K562 (cell line): Measurements from ENCODE around the gene HDAC2. TPM values are rescaled to one million over a fixed set of nuclear protein-coding genes. Genes with fewer than 3 reads are reported as not detected.

Experiments used
- CREM ChIP-seq: IDR thresholded peaks from 2 replicates; pipeline ENCODE4 v1.6.1; 2014; ENCODE audit warnings: antibody characterized with exemption, low read depth
- CTCF ChIP-seq, 3 experiments: IDR thresholded peaks in 2 of 3; conservative IDR thresholded peaks in 1 of 3; 2 replicates each; pipeline ENCODE4 v1.5.1; 2011 to 2012; ENCODE audit warnings: low read length in 3 of 3, mild to moderate bottlenecking in 3 of 3, control low read depth in 2 of 3, improper control_type of control experiment in 1 of 3, inconsistent platforms in 1 of 3, low read depth in 1 of 3, mixed read lengths in 1 of 3, moderate library complexity in 1 of 3; ENCODE audit not compliant: insufficient read depth in 2 of 3
- DACH1 ChIP-seq: fragments of 450-650 bp; IDR thresholded peaks from 2 replicates; pipeline ENCODE4 v1.6.1; 2018; ENCODE audit not compliant: partially characterized antibody
- DPF2 ChIP-seq: fragments of 450-650 bp; IDR thresholded peaks from 2 replicates; pipeline ENCODE4 v1.6.1; 2016
- E4F1 ChIP-seq: fragments of 250-450 bp; sonication (Bioruptor Pico); IDR thresholded peaks from 2 replicates; pipeline ENCODE4 v1.5.0; 2021; ENCODE audit warnings: mild to moderate bottlenecking, borderline replicate concordance
- ETV1 ChIP-seq: fragments of 450-650 bp; conservative IDR thresholded peaks from 2 replicates; pipeline ENCODE4 v1.6.1; 2016; ENCODE audit warnings: missing genetic modification characterization, control low read depth, low read depth, missing compliant biosample characterization
- FOXK1 ChIP-seq: sonication (generic); formaldehyde crosslinking; IDR thresholded peaks from 2 replicates; pipeline ENCODE4 v1.8.0; 2022; ENCODE audit warnings: missing genetic modification reagents, mild to moderate bottlenecking, borderline replicate concordance
- HOXB6 ChIP-seq: fragments of 250-450 bp; sonication (Bioruptor Pico); IDR thresholded peaks from 2 replicates; pipeline ENCODE4 v1.5.1; 2022; ENCODE audit warnings: mild to moderate bottlenecking, borderline replicate concordance
- ILF3 ChIP-seq: fragments of 450-650 bp; IDR thresholded peaks from 2 replicates; pipeline ENCODE4 v1.6.1; 2018; ENCODE audit warnings: antibody characterized with exemption, mild to moderate bottlenecking, moderate library complexity, borderline replicate concordance
- KDM1A ChIP-seq, 2 experiments: fragments of 450-650 bp; IDR thresholded peaks; 2 replicates each; pipeline ENCODE4 v1.6.1; 2016; ENCODE audit warnings: mild to moderate bottlenecking in 2 of 2
- MEF2A ChIP-seq: IDR thresholded peaks from 2 replicates; pipeline ENCODE4 v1.6.1; 2011; ENCODE audit warnings: low read depth, mild to moderate bottlenecking, low read length, moderate library complexity; ENCODE audit not compliant: control insufficient read depth
- MNT ChIP-seq, 2 experiments: fragments of 450-650 bp; conservative IDR thresholded peaks; 2 replicates each; pipeline ENCODE4 v1.6.1; 2017; ENCODE audit warnings: mild to moderate bottlenecking in 2 of 2, moderate library complexity in 2 of 2
- NONO ChIP-seq, 2 experiments: fragments of 200-400 bp in 1 of 2; fragments of 450-650 bp in 1 of 2; formaldehyde crosslinking in 1 of 2; IDR thresholded peaks; 2 replicates each; pipeline ENCODE4 v1.6.1; 2017; ENCODE audit warnings: low read depth in 2 of 2, mild to moderate bottlenecking in 2 of 2, moderate library complexity in 2 of 2, low read length in 1 of 2
- NR1H2 ChIP-seq: sonication (generic); formaldehyde crosslinking; IDR thresholded peaks from 2 replicates; pipeline ENCODE4 v1.4.0; 2020; ENCODE audit warnings: mild to moderate bottlenecking, missing genetic modification reagents
- RAD51 ChIP-seq: fragments of 450-650 bp; IDR thresholded peaks from 2 replicates; pipeline ENCODE4 v1.7.1; 2016; ENCODE audit warnings: low read depth, mild to moderate bottlenecking, borderline replicate concordance
- RBM25 ChIP-seq: fragments of 200-400 bp; formaldehyde crosslinking; IDR thresholded peaks from 2 replicates; pipeline ENCODE4 v1.6.1; 2018; ENCODE audit warnings: low read length, low read depth, moderate library complexity; ENCODE audit not compliant: severe bottlenecking
- SP2 ChIP-seq: IDR thresholded peaks from 2 replicates; pipeline ENCODE4 v1.6.1; 2011; ENCODE audit warnings: mild to moderate bottlenecking, low read depth, low read length, moderate library complexity; ENCODE audit not compliant: poor library complexity, severe bottlenecking; ENCODE audit errors: extremely low read depth
- XRCC4 ChIP-seq: IDR thresholded peaks from one replicate; pipeline ENCODE4 v1.6.1; 2011; ENCODE audit not compliant: insufficient read depth, insufficient read length; ENCODE audit errors: extremely low read depth
- ZKSCAN3 ChIP-seq: fragments of 250-450 bp; sonication (Bioruptor Pico); IDR thresholded peaks from 2 replicates; pipeline ENCODE4 v1.4.0; 2020
- ZNF140 ChIP-seq: fragments of 250-450 bp; sonication (Bioruptor Pico); IDR thresholded peaks from 2 replicates; pipeline ENCODE4 v1.8.0; 2021; ENCODE audit warnings: moderate library complexity, mild to moderate bottlenecking, inconsistent platforms
- ZZZ3 ChIP-seq: fragments of 450-650 bp; IDR thresholded peaks from 2 replicates; pipeline ENCODE4 v1.6.1; 2016; ENCODE audit warnings: antibody characterized with exemption, mild to moderate bottlenecking, moderate library complexity
- polyA plus RNA-seq, 8 experiments: library from polyadenylated mRNA; depleted of rRNA in 4 of 8; stranded (reverse) in 5 of 8; unstranded in 3 of 8; fragments of >200 nt; fragmentation: Nextera tagmentation in 2 of 8; fragmentation: Illumina TruSeq in 1 of 8; extraction: Ambion mirVana in 2 of 8; extraction: Trizol in 1 of 8; gene quantifications; 2 replicates each; pipeline versions ENCODE4 v1.2.1 to v1.2.3, GENCODE V29; 2011 to 2014; ENCODE audit warnings: inconsistent platforms in 1 of 8, missing spikeins in 1 of 8
- total RNA-seq, 7 experiments: library from RNA; depleted of rRNA in 6 of 7; stranded (reverse); fragments of >200 nt in 6 of 7; fragmentation: Illumina TruSeq in 2 of 7; extraction: Trizol in 2 of 7; gene quantifications; 2 replicates each; pipeline versions ENCODE4 v1.2.1 to v1.2.3, GENCODE V29; 2011 to 2021; ENCODE audit warnings: low replicate concordance in 1 of 7

Gene HDAC2
- total and polyA plus RNA-seq, 9 of the 15 experiments (the other 6 are each of a cell fraction or from before 2014, with no cell fraction given) = 67.0 to 277 (median 151) TPM

- peak; percentile 25; the same call in 1 of the 2 replicates for TF ChIP-seq ZZZ3
- no peak for TF ChIP-seq SP2
- TF ChIP-seq ZKSCAN3 (CRISPR knock-in tag) = no peak
- peak; percentile 64 for TF ChIP-seq CREM
- no peak for TF ChIP-seq FOXK1 (CRISPR knock-in tag)
- TF ChIP-seq KDM1A (IDR thresholded peaks at IDR 0.05) = peak in 1 of 2 experiments; percentile 52; a peak in 1 of 4 replicates
- no peak for TF ChIP-seq DACH1
- no peak for TF ChIP-seq ZNF140 (CRISPR knock-in tag)
- TF ChIP-seq CTCF (IDR thresholded peaks at IDR 0.05 in 2 of 3, conservative IDR thresholded peaks at IDR 0.05 in 1 of 3; ENCODE audit: insufficient read depth in 2 of 3, low read depth in 1 of 3, low read length in 3 of 3) = no peak; a peak in 1 of 6 replicates
- peak; percentile 37; the same call in 1 of the 2 replicates for TF ChIP-seq DPF2
- TF ChIP-seq RBM25 = no peak
- peak; percentile 34; the same call in 1 of the 2 replicates for TF ChIP-seq ETV1 (tag)
- TF ChIP-seq MEF2A = no peak
- TF ChIP-seq HOXB6 (CRISPR knock-in tag) = no peak
- no peak for TF ChIP-seq XRCC4
- TF ChIP-seq E4F1 (CRISPR knock-in tag) = peak; percentile 26; the same call in 1 of the 2 replicates
- peak; percentile 94 to 96 for TF ChIP-seq MNT (conservative IDR thresholded peaks at IDR 0.05)
- TF ChIP-seq NR1H2 = 0 out of 2 replicates have a peak, but pooled peaks have one; percentile 61
- peak in 1 of 2 experiments; percentile 100; a peak in 2 of 4 replicates for TF ChIP-seq NONO (IDR thresholded peaks at IDR 0.05; ENCODE audit: low read depth in 2 of 2, low read length in 1 of 2)
- TF ChIP-seq ILF3 = no peak; the same call in 1 of the 2 replicates
- TF ChIP-seq RAD51 = peak; percentile 77
Measured at GRCh38 chr6:113970805-113971676, at the start of gene HDAC2 (continued).
